Immature natural killer cell (primary cell): ENCODE results near the gene SMARCAL1. TPM values are rescaled to one million over a fixed set of nuclear protein-coding genes. Genes with fewer than 3 reads are reported as not detected.

ENCODE experiments used
- DNase-seq, 3 donors: peaks; one replicate each; pipeline ENCODE4 v3.0.0; 2022; ENCODE audit warnings: mixed read lengths in 1 of 3
- H3K27ac Mint-ChIP-seq, 6 donors: one replicate each; pipeline ENCODE4 v1.8.0; 2020; ENCODE audit warnings: mixed read lengths in 6 of 6, mild to moderate bottlenecking in 5 of 6, inconsistent platforms in 4 of 6, moderate library complexity in 3 of 6
- H3K27me3 Mint-ChIP-seq, 3 donors: one replicate each; pipeline ENCODE4 v1.8.0; 2020 to 2021; ENCODE audit warnings: low read depth in 3 of 3, mild to moderate bottlenecking in 3 of 3, mixed read lengths in 3 of 3, moderate library complexity in 3 of 3, inconsistent platforms in 1 of 3
- H3K36me3 Mint-ChIP-seq, 3 donors: one replicate each; pipeline ENCODE4 v1.8.0; 2020; ENCODE audit warnings: mixed read lengths in 3 of 3, inconsistent platforms in 2 of 3, mild to moderate bottlenecking in 2 of 3
- H3K4me1 Mint-ChIP-seq, 2 donors: one replicate each; pipeline ENCODE4 v1.8.0; 2020; ENCODE audit warnings: inconsistent platforms in 2 of 2, mild to moderate bottlenecking in 2 of 2, mixed read lengths in 2 of 2, moderate library complexity in 1 of 2
- H3K4me3 Mint-ChIP-seq, 5 donors: one replicate each; pipeline ENCODE4 v1.8.0; 2020; ENCODE audit warnings: mild to moderate bottlenecking in 5 of 5, mixed read lengths in 5 of 5, inconsistent platforms in 3 of 5, moderate library complexity in 3 of 5
- H3K9me3 Mint-ChIP-seq, 6 donors: one replicate each; pipeline ENCODE4 v1.8.0; 2020; ENCODE audit warnings: mild to moderate bottlenecking in 6 of 6, mixed read lengths in 6 of 6, inconsistent platforms in 4 of 6, moderate library complexity in 3 of 6
- polyA plus RNA-seq, 3 donors: library from polyadenylated mRNA; unstranded; fragments of 300-500 nt; fragmentation: Illumina TruSeq; gene quantifications; one replicate each; pipeline ENCODE4 v1.2.3, GENCODE V29; 2021

Gene SMARCAL1
- polyA plus RNA-seq, 3 donors from 2014 or later: 15.1 to 34.6 (median 15.2) TPM

- Mint-ChIP-seq H3K36me3 (peaks cover 23 to 46% (median 27%) of the 10 kb centered on the region in 3 donors), H3K4me3 (no peak overlapping the region), H3K27ac (no peak overlapping the region), H3K4me1 (peaks cover 8 to 12% of the 10 kb centered on the region in 2 donors), H3K27me3 (peaks cover 0 to 1% (median 0%) of the 10 kb centered on the region in 3 donors), H3K9me3 (no peaks in the 10 kb centered on the region)
- DNase-seq: no peak
These were observed 66.5 kb downstream of the SMARCAL1 start for GRCh38 chr2:216478791-216479190.

- Mint-ChIP-seq H3K27me3 (peaks cover 0 to 1% (median 0%) of the 10 kb centered on the region in 3 donors), H3K4me1 (peaks cover 5% of the 10 kb centered on the region in 2 donors), H3K36me3 (peaks cover 23 to 45% (median 27%) of the 10 kb centered on the region in 3 donors), H3K4me3 (no peak overlapping the region), H3K9me3 (no peaks in the 10 kb centered on the region), H3K27ac (no peak overlapping the region)
- DNase-seq: no peak
These were observed 67.9 kb downstream of the SMARCAL1 start for GRCh38 chr2:216480221-216480620.

DNA sequence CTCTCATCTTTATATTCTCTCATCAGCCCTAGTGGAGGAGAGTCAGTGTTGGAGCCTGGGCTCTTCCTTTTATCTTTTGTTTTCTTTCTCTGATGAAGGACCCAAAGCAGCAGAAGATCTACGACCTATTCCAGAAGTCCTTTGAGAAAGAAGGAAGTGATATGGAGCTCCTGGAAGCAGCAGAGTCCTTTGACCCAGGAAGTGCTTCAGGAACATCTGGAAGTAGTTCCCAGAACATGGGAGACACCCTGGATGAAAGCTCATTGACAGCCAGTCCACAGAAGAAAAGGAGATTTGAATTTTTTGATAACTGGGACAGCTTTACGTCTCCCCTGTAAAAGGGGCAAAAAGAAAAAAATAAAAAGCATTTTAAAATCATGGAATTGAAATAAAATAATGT is 70.4 kb downstream of the SMARCAL1 start:
- H3K36me3 Mint-ChIP-seq: peaks cover 18 to 35% (median 23%) of the 10 kb centered on the region in 3 donors
- H3K4me1 Mint-ChIP-seq: no peaks in the 10 kb centered on the region
- peaks cover 0 to 1% (median 0%) of the 10 kb centered on the region in 3 donors for H3K27me3 Mint-ChIP-seq
- peak overlapping the region in 2 of 6 donors; percentile 8 to 23 for H3K27ac Mint-ChIP-seq
- no peak for DNase-seq
- H3K4me3 Mint-ChIP-seq: no peak overlapping the region
- H3K9me3 Mint-ChIP-seq: no peaks in the 10 kb centered on the region

GRCh38 chr2:216485237-216485636 is 73.0 kb downstream of the SMARCAL1 start:
- no peak for DNase-seq
- Mint-ChIP-seq H3K27ac (no peak overlapping the region), H3K36me3 (peaks cover 13 to 21% (median 14%) of the 10 kb centered on the region in 3 donors), H3K27me3 (peaks cover 0 to 1% (median 0%) of the 10 kb centered on the region in 3 donors), H3K9me3 (no peaks in the 10 kb centered on the region), H3K4me1 (no peaks in the 10 kb centered on the region), H3K4me3 (no peak overlapping the region)

GRCh38 chr2:216485745-216486144 is 73.5 kb downstream of the SMARCAL1 start:
- Mint-ChIP-seq H3K27ac (peak overlapping the region in 1 of 6 donors; percentile 79), H3K9me3 (no peaks in the 10 kb centered on the region), H3K4me1 (no peaks in the 10 kb centered on the region), H3K36me3 (peaks cover 8 to 16% (median 10%) of the 10 kb centered on the region in 3 donors), H3K4me3 (no peak overlapping the region), H3K27me3 (peaks cover 0 to 1% (median 0%) of the 10 kb centered on the region in 3 donors)
- no peak for DNase-seq

- H3K4me3 Mint-ChIP-seq: no peak overlapping the region
- DNase-seq: no peak
- peaks cover 0 to 1% (median 0%) of the 10 kb centered on the region in 3 donors for H3K27me3 Mint-ChIP-seq
- H3K27ac Mint-ChIP-seq: no peak overlapping the region
- H3K36me3 Mint-ChIP-seq: peaks cover 5 to 13% (median 6%) of the 10 kb centered on the region in 3 donors
- H3K9me3 Mint-ChIP-seq: peaks cover 0 to 2% (median 0%) of the 10 kb centered on the region in 6 donors
- H3K4me1 Mint-ChIP-seq: no peaks in the 10 kb centered on the region
These were observed 74.0 kb downstream of the SMARCAL1 start for GRCh38 chr2:216486271-216486670.

DNA sequence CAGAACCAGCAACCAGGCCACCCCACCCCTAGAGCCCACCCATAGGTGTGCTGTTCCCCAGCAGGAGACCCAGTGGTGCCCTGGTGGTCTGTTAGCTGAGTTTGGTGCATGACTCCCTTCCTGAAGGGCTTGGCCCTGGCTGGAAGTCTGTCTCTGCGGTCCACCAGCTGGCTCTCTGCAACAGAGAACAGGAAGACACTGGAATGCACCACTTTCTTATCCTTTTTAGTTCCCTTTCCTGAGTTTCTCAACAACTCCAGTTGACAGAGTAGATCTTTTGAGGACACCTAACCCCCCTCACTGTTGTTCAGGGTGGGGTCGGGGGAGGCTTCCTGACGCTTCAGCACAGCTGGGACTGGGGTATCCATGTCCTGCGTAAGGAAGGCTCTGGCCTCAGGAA is 74.4 kb downstream of the SMARCAL1 start:
- peaks cover 0 to 2% (median 0%) of the 10 kb centered on the region in 6 donors for H3K9me3 Mint-ChIP-seq
- peaks cover 0 to 1% (median 0%) of the 10 kb centered on the region in 3 donors for H3K27me3 Mint-ChIP-seq
- no peak overlapping the region for H3K27ac Mint-ChIP-seq
- DNase-seq: no peak
- no peak overlapping the region for H3K4me3 Mint-ChIP-seq
- no peaks in the 10 kb centered on the region for H3K4me1 Mint-ChIP-seq
- H3K36me3 Mint-ChIP-seq: peaks cover 5 to 13% (median 6%) of the 10 kb centered on the region in 3 donors

DNA sequence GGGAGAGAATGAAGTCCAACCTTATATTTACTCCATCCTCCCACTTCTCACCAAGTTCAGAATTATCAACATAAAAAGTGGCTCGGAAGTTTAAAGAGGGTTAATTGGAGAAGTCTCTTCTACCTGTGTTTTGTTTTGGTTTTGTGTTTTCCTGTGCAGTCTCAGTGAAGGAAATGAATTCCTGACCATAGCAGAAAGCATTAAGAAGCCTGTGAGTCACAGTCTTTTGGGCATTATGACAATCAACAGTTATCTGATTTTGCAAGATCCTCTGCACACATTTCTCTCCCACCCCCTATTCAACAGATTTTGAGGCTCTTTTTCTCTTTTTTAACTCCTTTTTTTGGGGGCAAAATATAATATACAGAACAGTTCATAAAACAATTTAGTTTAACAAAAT is 77.8 kb downstream of the SMARCAL1 start:
- H3K27me3 Mint-ChIP-seq: peaks cover 0 to 2% (median 0%) of the 10 kb centered on the region in 3 donors
- H3K27ac Mint-ChIP-seq: no peak overlapping the region
- peaks cover 0 to 2% (median 0%) of the 10 kb centered on the region in 6 donors for H3K9me3 Mint-ChIP-seq
- peaks cover 0 to 4% (median 0%) of the 10 kb centered on the region in 3 donors for H3K36me3 Mint-ChIP-seq
- H3K4me3 Mint-ChIP-seq: no peak overlapping the region
- DNase-seq: no peak
- H3K4me1 Mint-ChIP-seq: no peaks in the 10 kb centered on the region

- Mint-ChIP-seq H3K27me3 (peaks cover 0 to 2% (median 2%) of the 10 kb centered on the region in 3 donors), H3K36me3 (peaks cover 0 to 4% (median 0%) of the 10 kb centered on the region in 3 donors), H3K9me3 (peaks cover 0 to 2% (median 0%) of the 10 kb centered on the region in 6 donors), H3K4me3 (no peak overlapping the region), H3K4me1 (no peaks in the 10 kb centered on the region), H3K27ac (no peak overlapping the region)
- DNase-seq: no peak
These were observed 79.7 kb downstream of the SMARCAL1 start for GRCh38 chr2:216491793-216492596.

GRCh38 chr2:216492597-216493333 is 80.5 kb downstream of the SMARCAL1 start:
- no peak for DNase-seq
- Mint-ChIP-seq H3K4me1 (peaks cover 6% of the 10 kb centered on the region in 2 donors), H3K27me3 (peaks cover 0 to 2% (median 2%) of the 10 kb centered on the region in 3 donors), H3K4me3 (no peak overlapping the region), H3K27ac (no peak overlapping the region), H3K36me3 (peaks cover 0 to 4% (median 0%) of the 10 kb centered on the region in 3 donors), H3K9me3 (peaks cover 0 to 2% (median 0%) of the 10 kb centered on the region in 6 donors)

DNA sequence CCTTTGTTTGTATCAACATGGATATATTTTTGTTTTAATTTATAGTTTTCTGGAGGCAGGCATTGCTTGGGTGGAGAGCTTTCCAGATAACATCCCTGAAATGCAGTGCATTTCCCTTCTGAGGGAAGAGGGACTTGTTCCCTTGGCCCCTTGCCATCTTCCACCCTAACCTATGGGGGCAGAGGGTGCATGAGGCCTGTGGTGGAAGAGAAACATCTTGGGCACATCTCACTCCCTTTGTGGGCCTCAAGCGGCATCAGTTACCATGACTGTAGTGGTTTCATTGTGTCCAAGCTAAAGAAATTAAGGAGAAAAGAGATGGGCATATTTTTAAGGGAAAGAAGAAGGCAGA is 81.0 kb downstream of the SMARCAL1 start:
- Mint-ChIP-seq H3K27ac (peak overlapping the region in 2 of 6 donors; percentile 25 to 29), H3K36me3 (peaks cover 0 to 4% (median 0%) of the 10 kb centered on the region in 3 donors), H3K4me3 (no peak overlapping the region), H3K9me3 (peaks cover 0 to 2% (median 0%) of the 10 kb centered on the region in 6 donors), H3K4me1 (peaks cover 11 to 12% of the 10 kb centered on the region in 2 donors), H3K27me3 (peaks cover 0 to 2% (median 2%) of the 10 kb centered on the region in 3 donors)
- DNase-seq: no peak

- Mint-ChIP-seq H3K4me3 (no peak overlapping the region), H3K27me3 (peaks cover 3 to 8% (median 5%) of the 10 kb centered on the region in 3 donors)
These were observed 83.4 kb downstream of the SMARCAL1 start for GRCh38 chr2:216495656-216496055.

DNA sequence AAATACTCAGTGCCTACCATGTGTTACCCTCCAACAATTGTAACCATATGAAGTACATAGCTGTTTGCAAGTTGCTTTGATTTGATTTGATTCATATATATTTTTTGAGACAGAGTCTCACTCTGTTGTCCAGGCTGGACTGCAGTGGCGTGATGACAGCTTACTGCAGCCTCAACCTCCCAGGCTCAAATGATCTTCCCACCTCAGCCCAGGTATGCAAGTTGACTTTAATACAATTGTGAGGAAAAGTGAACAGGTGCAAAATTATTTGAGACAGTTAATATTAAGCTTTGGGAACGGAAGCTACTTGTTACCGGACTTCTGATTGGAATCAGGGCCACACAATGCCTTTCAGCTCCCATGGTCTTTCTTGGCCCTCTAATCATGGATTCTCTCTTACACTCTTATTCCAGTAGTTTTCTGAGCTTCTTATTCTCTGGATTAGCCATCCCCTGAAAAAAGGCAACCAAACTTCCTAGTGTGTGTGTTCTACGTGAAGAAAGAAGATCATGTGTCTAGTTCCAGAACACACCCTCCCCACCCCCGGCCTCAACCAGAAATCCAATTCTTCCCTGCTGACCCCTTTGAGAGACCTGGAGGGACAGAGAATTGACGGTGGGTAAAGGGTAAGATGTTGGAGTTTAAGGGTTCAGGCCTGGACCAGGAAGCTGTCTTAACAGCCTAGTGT is 85.2 kb downstream of the SMARCAL1 start:
- H3K9me3 Mint-ChIP-seq: no peaks in the 10 kb centered on the region
- peaks cover 11 to 28% (median 26%) of the 10 kb centered on the region in 3 donors for H3K36me3 Mint-ChIP-seq
- H3K4me3 Mint-ChIP-seq: peak overlapping the region; percentile 94 to 99 (median 99)
- H3K27ac Mint-ChIP-seq: peak overlapping the region; percentile 93 to 96 (median 95)
- peaks cover 43 to 49% of the 10 kb centered on the region in 2 donors for H3K4me1 Mint-ChIP-seq
- no peak for DNase-seq
- H3K27me3 Mint-ChIP-seq: peaks cover 3 to 6% (median 5%) of the 10 kb centered on the region in 3 donors

More at GRCh38 chr2:216495656-216496055, 83.4 kb downstream of the SMARCAL1 start:
- peaks cover 4 to 17% (median 13%) of the 10 kb centered on the region in 3 donors for H3K36me3 Mint-ChIP-seq
- no peak overlapping the region for H3K27ac Mint-ChIP-seq
- no peak for DNase-seq
- H3K9me3 Mint-ChIP-seq: peaks cover 0 to 2% (median 0%) of the 10 kb centered on the region in 6 donors
- peaks cover 33 to 35% of the 10 kb centered on the region in 2 donors for H3K4me1 Mint-ChIP-seq
